H9 (cell line): ENCODE data around the gene SIGLEC14. TPM values are rescaled to one million over a fixed set of nuclear protein-coding genes. Genes with fewer than 3 reads are reported as not detected.

Experiments used
- DNase-seq: peaks from one replicate; pipeline ENCODE4 v3.0.0-alpha.2; 2017
- H2AFZ ChIP-seq: one replicate; pipeline ENCODE4 v1.6.1; 2013; ENCODE audit warnings: mild to moderate bottlenecking, low read length, control low read depth, moderate library complexity
- H2AK5ac ChIP-seq: 2 replicates; pipeline ENCODE4 v1.6.1; 2013; ENCODE audit warnings: low read length, control low read depth, mixed read lengths; ENCODE audit not compliant: insufficient read length
- H2BK120ac ChIP-seq: one replicate; pipeline ENCODE4 v1.6.1; 2013; ENCODE audit warnings: low read depth, mild to moderate bottlenecking, low read length, control low read depth, inconsistent platforms; ENCODE audit not compliant: poor library complexity, severe bottlenecking
- H2BK12ac ChIP-seq: 2 replicates; pipeline ENCODE4 v1.6.1; 2013; ENCODE audit warnings: low read length, control low read depth, mixed read lengths, low read depth; ENCODE audit not compliant: insufficient read length
- H2BK15ac ChIP-seq: 2 replicates; pipeline ENCODE4 v1.6.1; 2013; ENCODE audit warnings: low read depth, low read length, control low read depth
- H2BK20ac ChIP-seq: one replicate; pipeline ENCODE4 v1.6.1; 2013; ENCODE audit warnings: low read depth, mild to moderate bottlenecking, low read length, control low read depth, inconsistent platforms; ENCODE audit not compliant: poor library complexity, severe bottlenecking
- H2BK5ac ChIP-seq: 2 replicates; pipeline ENCODE4 v1.6.1; 2013; ENCODE audit warnings: low read length, control low read depth, mixed read lengths; ENCODE audit not compliant: insufficient read length
- H3K14ac ChIP-seq: 2 replicates; pipeline ENCODE4 v1.6.1; 2013; ENCODE audit warnings: low read length, control low read depth; ENCODE audit not compliant: insufficient read depth
- H3K18ac ChIP-seq: 2 replicates; pipeline ENCODE4 v1.6.1; 2013; ENCODE audit warnings: low read depth, mild to moderate bottlenecking, mixed read lengths, low read length, control low read depth; ENCODE audit not compliant: insufficient read length
- H3K23ac ChIP-seq: 2 replicates; pipeline ENCODE4 v1.6.1; 2013; ENCODE audit warnings: low read length, control low read depth, mixed read lengths, low read depth; ENCODE audit not compliant: insufficient read length
- H3K23me2 ChIP-seq: 2 replicates; pipeline ENCODE4 v1.6.1; 2013; ENCODE audit warnings: low read depth, mild to moderate bottlenecking, mixed read lengths, low read length, control low read depth; ENCODE audit not compliant: insufficient read length, poor library complexity, severe bottlenecking
- H3K27ac ChIP-seq: 2 replicates; pipeline ENCODE4 v1.5.1; 2013; ENCODE audit warnings: low read length, control low read depth, mixed read lengths, low read depth; ENCODE audit not compliant: insufficient read length
- H3K27me3 ChIP-seq: 2 replicates; pipeline ENCODE4 v1.6.1; 2013; ENCODE audit warnings: low read length, control low read depth, inconsistent platforms; ENCODE audit not compliant: insufficient read depth
- H3K4ac ChIP-seq: 2 replicates; pipeline ENCODE4 v1.6.1; 2013; ENCODE audit warnings: low read depth, mild to moderate bottlenecking, control low read depth, inconsistent platforms, low read length, moderate library complexity
- H3K4me1 ChIP-seq: 2 replicates; pipeline ENCODE4 v1.6.1; 2013; ENCODE audit warnings: low read length, control low read depth, inconsistent platforms; ENCODE audit not compliant: insufficient read depth
- H3K4me2 ChIP-seq: 2 replicates; pipeline ENCODE4 v1.6.1; 2013; ENCODE audit warnings: low read length, control low read depth, mixed read lengths; ENCODE audit not compliant: insufficient read length, insufficient read depth
- H3K56ac ChIP-seq: 2 replicates; pipeline ENCODE4 v1.6.1; 2013; ENCODE audit warnings: low read depth, mild to moderate bottlenecking, mixed read lengths, low read length, control low read depth; ENCODE audit not compliant: insufficient read length
- H3K79me1 ChIP-seq: 2 replicates; pipeline ENCODE4 v1.6.1; 2013; ENCODE audit warnings: low read depth, mild to moderate bottlenecking, moderate library complexity, low read length, control low read depth, inconsistent platforms; ENCODE audit not compliant: insufficient read depth, poor library complexity, severe bottlenecking
- H3K79me2 ChIP-seq: 2 replicates; pipeline ENCODE4 v1.6.1; 2013; ENCODE audit warnings: low read length, control low read depth, inconsistent platforms; ENCODE audit not compliant: insufficient read depth
- H3K9ac ChIP-seq: 2 replicates; pipeline ENCODE4 v1.6.1; 2013; ENCODE audit warnings: low read length, control low read depth, mixed read lengths; ENCODE audit not compliant: insufficient read length; ENCODE audit errors: extremely low read depth
- H3K9me3 ChIP-seq: one replicate; pipeline ENCODE4 v1.6.1; 2013; ENCODE audit warnings: low read depth, low read length, inconsistent platforms; ENCODE audit not compliant: control insufficient read depth
- H3T11ph ChIP-seq: one replicate; pipeline ENCODE4 v1.6.1; 2013; ENCODE audit warnings: mild to moderate bottlenecking, low read length, control low read depth, inconsistent platforms
- H4K20me1 ChIP-seq: one replicate; pipeline ENCODE4 v1.6.1; 2013; ENCODE audit not compliant: control insufficient read depth, insufficient read length, insufficient read depth
- H4K5ac ChIP-seq: 2 replicates; pipeline ENCODE4 v1.6.1; 2013; ENCODE audit warnings: low read depth, mild to moderate bottlenecking, mixed read lengths, low read length, control low read depth; ENCODE audit not compliant: insufficient read length
- H4K8ac ChIP-seq: replicated peaks from 2 replicates; pipeline ENCODE4 v1.6.1; 2013; ENCODE audit warnings: low read length, control low read depth, mixed read lengths, low read depth; ENCODE audit not compliant: insufficient read length
- H4K91ac ChIP-seq: 2 replicates; pipeline ENCODE4 v1.6.1; 2013; ENCODE audit warnings: low read depth, mild to moderate bottlenecking, moderate library complexity, mixed read lengths, low read length, control low read depth; ENCODE audit not compliant: insufficient read length
- H3K27ac Mint-ChIP-seq, 3 experiments: 2 replicates in 2 of 3; 3 replicates in 1 of 3; pipeline ENCODE4 v1.8.0; 2020 to 2021; ENCODE audit warnings: mixed read lengths in 3 of 3, mild to moderate bottlenecking in 1 of 3, moderate library complexity in 1 of 3
- H3K27me3 Mint-ChIP-seq: 2 replicates; pipeline ENCODE4 v1.8.0; 2021; ENCODE audit warnings: low read depth, mild to moderate bottlenecking, moderate library complexity, mixed read lengths
- H3K36me3 Mint-ChIP-seq, 3 experiments: 2 replicates in 2 of 3; 3 replicates in 1 of 3; pipeline ENCODE4 v1.8.0; 2020 to 2021; ENCODE audit warnings: low read depth in 3 of 3, mixed read lengths in 3 of 3; ENCODE audit not compliant: insufficient read depth in 1 of 3
- H3K4me1 Mint-ChIP-seq, 2 experiments: 2 replicates each; pipeline ENCODE4 v1.8.0; 2020; ENCODE audit warnings: mixed read lengths in 2 of 2
- H3K4me3 Mint-ChIP-seq, 2 experiments: 2 replicates in 1 of 2; 3 replicates in 1 of 2; pipeline ENCODE4 v1.8.0; 2020 to 2021; ENCODE audit warnings: mild to moderate bottlenecking in 2 of 2, mixed read lengths in 2 of 2, moderate library complexity in 1 of 2
- H3K9me3 Mint-ChIP-seq, 2 experiments: 2 replicates in 1 of 2; 3 replicates in 1 of 2; pipeline ENCODE4 v1.8.0; 2020; ENCODE audit warnings: mild to moderate bottlenecking in 2 of 2, mixed read lengths in 2 of 2, moderate library complexity in 1 of 2
- WGBS: extraction: QIAGEN DNeasy Blood & Tissue Kit; methylation state at CpG from one replicate; pipeline ENCODE4 v1.1.7; 2013; ENCODE audit warnings: missing lambda C conversion rate, low lambda C conversion rate, mixed read lengths; ENCODE audit not compliant: insufficient read length; ENCODE audit errors: extremely low coverage; 5-methylcytosine and 5-hydroxymethylcytosine counted together
- total RNA-seq: library from RNA; stranded (reverse); gene quantifications from 2 replicates; pipeline ENCODE4 v1.2.1, GENCODE V29; 2021
- TF ChIP-seq, protein P1 (sequence below): fragments of 200-600 bp; sonication (generic); conservative IDR thresholded peaks from 3 replicates; pipeline ENCODE4 v1.8.0; 2021; ENCODE audit warnings: antibody characterized with exemption, mild to moderate bottlenecking

SIGLEC14 gene
- total RNA-seq, 1 experiment from 2014 or later: not detected

DNA sequence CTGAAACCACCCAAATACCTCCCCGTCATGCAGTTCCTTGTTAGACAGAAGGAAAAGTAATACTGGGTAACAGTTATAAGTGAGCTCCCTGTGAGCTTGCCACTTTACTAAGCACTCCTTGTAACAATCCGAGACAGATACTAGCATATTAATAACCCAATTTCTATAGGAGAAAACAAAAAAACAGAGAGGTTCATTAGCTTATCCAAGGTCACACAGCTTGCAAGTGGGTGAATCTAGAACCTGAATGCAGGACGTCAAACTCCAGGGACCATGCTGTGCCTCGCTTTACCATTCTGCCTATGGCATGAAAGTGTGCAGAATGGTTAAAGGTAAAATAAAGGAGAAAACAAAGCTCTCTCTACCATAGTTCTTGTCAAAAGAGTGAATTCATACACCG is 31.8 kb downstream of the SIGLEC14 start:
- Histone ChIP-seq H3K4me2 (no peak overlapping the region), H2BK120ac (no peak overlapping the region), H2AFZ (no peak overlapping the region), H3T11ph (no peak overlapping the region), H4K8ac (no peak overlapping the region), H3K23me2 (no peaks in the 10 kb centered on the region), H3K27ac (no peak overlapping the region), H4K5ac (no peak overlapping the region), H2AK5ac (no peak overlapping the region), H3K14ac (no peak overlapping the region), H3K79me1 (no peaks in the 10 kb centered on the region), H2BK12ac (no peak overlapping the region), H3K18ac (no peak overlapping the region), H2BK15ac (no peak overlapping the region), H2BK5ac (no peak overlapping the region), H4K20me1 (no peaks in the 10 kb centered on the region), H3K4ac (no peak overlapping the region), H3K23ac (no peak overlapping the region), H3K79me2 (no peaks in the 10 kb centered on the region), H3K4me1 (no peaks in the 10 kb centered on the region), H3K27me3 (no peaks in the 10 kb centered on the region), H3K56ac (no peak overlapping the region), H3K9ac (no peak overlapping the region), H3K9me3 (no peaks in the 10 kb centered on the region), H2BK20ac (no peak overlapping the region), H4K91ac (no peak overlapping the region)
- no peak for DNase-seq
- H3K27ac Mint-ChIP-seq: no peak overlapping the region
- peaks cover 0 to 4% (median 0%) of the 10 kb centered on the region in 3 experiments; a peak in 1 of 7 replicates for H3K36me3 Mint-ChIP-seq
- H3K4me1 Mint-ChIP-seq: no peaks in the 10 kb centered on the region
- H3K4me3 Mint-ChIP-seq: no peak overlapping the region
- TF ChIP-seq, protein P1, sequence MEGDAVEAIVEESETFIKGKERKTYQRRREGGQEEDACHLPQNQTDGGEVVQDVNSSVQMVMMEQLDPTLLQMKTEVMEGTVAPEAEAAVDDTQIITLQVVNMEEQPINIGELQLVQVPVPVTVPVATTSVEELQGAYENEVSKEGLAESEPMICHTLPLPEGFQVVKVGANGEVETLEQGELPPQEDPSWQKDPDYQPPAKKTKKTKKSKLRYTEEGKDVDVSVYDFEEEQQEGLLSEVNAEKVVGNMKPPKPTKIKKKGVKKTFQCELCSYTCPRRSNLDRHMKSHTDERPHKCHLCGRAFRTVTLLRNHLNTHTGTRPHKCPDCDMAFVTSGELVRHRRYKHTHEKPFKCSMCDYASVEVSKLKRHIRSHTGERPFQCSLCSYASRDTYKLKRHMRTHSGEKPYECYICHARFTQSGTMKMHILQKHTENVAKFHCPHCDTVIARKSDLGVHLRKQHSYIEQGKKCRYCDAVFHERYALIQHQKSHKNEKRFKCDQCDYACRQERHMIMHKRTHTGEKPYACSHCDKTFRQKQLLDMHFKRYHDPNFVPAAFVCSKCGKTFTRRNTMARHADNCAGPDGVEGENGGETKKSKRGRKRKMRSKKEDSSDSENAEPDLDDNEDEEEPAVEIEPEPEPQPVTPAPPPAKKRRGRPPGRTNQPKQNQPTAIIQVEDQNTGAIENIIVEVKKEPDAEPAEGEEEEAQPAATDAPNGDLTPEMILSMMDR: no peak
- peaks cover 37% of the 10 kb centered on the region for H3K27me3 Mint-ChIP-seq
- H3K9me3 Mint-ChIP-seq: peaks cover 75 to 91% of the 10 kb centered on the region in 2 experiments
- no CpG with 5 or more reads among the region's 5 CpGs for WGBS
